HG03175 (cell line): ENCODE results near the gene WDR90.

ENCODE experiments used
- ATAC-seq: cut with Tn5 transposase; IDR thresholded peaks from one replicate; pipeline ENCODE4 v1.9.1; 2021; ENCODE audit warnings: mild to moderate bottlenecking, moderate library complexity; ENCODE audit not compliant: unreplicated experiment

WDR90 gene

DNA sequence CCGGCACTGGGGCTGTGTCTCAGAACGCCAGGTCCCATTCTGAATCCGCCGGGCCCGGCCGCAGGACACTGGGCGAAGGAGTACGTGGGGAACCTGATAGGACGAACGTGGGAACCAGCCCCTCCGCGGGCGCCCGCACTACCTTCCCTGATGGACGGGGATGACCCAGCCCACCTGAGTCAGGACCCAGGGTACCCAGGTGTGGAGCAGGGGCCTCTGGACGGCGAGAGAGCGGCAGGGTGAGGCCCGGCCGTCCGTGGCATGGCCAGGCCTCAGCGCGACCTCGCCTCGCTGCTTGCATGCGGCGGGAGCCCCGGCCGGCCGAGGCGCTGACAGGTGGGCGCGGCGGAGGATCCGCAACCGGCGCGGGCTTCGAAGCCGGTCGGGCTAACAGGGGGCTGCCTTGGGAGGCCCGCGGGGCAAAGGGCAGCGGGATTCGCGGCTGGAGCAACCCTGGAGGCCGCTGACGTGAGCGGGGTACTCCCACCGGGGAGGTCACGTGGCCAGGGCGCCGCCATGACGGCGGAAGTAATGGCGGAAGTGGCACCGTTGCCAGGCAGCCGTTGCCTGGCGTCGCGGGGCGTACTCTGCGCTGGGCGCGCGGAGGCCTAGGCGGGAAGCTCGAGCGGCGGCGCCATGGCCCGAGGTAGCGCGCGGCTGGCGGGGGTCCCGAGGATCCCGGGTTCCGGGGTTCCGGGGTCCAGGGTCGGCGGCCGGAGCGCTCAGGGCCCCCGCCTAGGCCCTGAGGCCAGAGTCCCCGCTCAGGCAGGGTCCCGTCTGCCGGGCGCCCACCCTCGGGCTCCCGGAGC, at the start of gene WDR90:
Gene WDR90, plus strand, starts transcription at position 585 of the 809 bp plus-strand sequence. Its CDS starts 52 bp downstream, at position 637.
- ATAC-seq, result peak; percentile 88

DNA sequence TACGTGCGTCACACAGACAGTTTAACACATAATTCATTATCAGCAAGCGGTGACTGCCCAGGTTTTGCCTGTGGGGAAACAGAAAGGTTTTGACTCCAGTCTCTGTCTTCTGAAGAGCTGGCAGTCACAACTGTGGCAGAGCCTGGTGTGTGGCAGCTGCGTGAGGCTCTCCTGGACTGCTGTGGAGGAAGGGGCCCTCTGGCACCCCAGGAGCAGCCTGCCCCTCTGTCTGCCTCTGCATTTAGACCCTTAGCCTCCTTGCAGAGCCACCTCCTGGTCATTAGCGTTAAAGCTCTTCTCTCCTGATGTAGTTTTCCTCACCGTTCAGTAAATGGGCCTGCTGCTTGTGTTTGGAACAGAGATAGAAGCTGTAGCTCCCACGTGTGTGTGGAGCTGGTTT, 48.4 kb upstream of the WDR90 start:
- no peak for ATAC-seq

DNA sequence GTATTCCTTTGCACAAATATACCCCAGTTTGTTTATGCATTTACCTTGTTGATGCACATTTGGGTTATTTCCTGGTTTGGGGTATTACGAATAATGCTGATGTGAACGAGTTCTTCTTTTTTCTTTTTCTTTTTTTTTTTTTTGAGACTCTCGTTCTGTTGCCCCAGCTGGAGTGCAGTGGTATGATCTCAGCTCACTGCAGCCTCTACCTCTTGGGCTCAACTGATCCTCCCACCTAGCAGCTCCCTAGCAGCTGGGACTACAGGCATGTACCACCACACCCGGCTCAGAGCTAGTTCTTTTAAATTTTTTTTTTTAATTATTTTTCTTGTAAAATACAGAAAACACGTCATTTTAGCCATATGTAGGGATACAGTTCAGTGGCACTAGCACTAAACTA, 45.2 kb upstream of the WDR90 start:
- ATAC-seq, result no peak

DNA sequence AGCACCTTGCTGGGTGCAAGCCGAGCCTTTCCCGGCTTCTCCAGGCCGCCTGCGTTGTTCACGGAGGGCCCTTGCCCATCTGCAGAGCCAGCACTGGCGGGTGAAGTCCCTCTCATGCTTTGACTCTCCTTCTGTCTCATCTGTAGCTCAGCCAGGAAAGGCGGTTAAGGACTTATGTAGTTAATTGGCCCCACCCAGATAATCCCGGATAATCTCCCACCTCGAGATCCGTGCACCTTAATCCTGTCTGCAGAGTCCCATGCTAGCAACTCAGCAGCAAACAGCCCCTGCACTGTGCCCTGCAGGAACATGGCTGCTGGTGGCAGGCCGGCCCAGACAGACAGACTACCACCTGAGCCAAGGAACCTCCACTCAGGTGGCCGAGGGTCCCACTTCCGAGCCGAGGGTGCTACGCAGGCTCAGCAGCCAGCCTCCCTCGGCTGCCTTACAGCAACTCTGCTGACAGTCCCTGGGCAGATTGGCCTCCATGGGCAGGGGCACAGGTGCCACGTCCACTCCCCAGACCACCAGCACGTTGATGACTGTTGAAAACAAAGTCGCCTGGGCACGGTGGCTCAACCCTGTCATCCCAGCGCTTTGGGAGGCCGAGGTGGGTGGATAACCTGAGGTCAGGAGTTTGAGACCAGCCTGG, 42.4 kb upstream of the WDR90 start:
- ATAC-seq, result no peak

DNA sequence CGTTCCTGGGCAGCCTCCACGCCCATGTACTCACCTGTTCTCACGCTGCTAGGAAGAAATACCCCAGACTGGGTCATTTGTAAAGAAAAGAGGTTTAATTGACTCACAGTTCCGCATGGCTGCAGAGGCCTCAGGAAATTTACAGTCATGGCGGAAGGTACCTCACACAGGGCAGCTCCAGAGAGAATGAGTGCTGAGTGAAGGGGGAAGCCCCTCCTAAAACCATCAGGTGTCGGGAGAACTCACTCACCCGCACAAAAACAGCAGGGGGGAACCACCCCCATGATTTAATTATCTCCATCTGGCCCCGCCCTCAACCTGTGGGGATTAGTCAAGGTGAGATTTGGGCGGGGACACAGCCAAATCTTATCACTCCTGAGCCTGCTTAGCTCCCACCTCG, 41.1 kb upstream of the WDR90 start:
- ATAC-seq, result no peak

DNA sequence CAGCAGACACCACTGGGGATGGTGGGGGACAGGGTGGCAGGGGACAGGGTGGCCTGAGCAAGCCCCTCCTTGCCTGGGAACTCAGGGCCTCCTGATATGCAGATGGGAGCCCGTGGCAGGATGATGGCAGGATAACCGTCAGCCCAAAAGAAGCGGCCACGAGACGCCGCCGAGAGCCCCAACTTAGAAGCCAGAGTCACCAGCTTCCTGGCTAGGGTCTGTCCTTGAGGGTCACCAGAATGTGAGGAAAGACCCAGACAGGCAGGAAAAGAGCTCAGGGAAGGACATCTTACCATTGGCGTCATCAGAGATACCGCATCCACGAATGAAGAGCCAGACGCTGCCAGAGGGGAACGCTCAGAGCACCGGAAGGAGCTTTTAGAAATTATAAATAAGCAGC, 39.8 kb upstream of the WDR90 start:
- ATAC-seq, result no peak

DNA sequence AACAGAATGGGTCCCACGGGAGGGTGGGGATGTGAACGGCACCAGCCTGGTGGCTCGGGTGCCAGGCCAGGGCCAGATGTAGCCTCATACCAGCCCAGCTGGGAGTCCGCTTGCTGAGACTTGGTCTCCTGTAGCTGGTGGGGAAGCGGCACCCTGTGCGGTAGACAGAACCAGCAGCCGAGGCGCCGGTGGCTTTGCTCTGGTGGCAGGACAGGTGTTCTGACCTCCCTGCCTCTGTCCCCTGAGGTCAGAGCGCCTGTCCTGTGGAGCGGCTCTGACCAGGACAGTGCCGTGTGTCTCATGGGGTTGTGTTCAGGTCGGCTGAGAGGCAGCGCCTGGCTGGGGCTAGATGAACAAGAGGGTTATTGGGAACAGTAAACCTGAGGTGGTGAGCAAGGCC, 39.2 kb upstream of the WDR90 start:
- ATAC-seq, result no peak

DNA sequence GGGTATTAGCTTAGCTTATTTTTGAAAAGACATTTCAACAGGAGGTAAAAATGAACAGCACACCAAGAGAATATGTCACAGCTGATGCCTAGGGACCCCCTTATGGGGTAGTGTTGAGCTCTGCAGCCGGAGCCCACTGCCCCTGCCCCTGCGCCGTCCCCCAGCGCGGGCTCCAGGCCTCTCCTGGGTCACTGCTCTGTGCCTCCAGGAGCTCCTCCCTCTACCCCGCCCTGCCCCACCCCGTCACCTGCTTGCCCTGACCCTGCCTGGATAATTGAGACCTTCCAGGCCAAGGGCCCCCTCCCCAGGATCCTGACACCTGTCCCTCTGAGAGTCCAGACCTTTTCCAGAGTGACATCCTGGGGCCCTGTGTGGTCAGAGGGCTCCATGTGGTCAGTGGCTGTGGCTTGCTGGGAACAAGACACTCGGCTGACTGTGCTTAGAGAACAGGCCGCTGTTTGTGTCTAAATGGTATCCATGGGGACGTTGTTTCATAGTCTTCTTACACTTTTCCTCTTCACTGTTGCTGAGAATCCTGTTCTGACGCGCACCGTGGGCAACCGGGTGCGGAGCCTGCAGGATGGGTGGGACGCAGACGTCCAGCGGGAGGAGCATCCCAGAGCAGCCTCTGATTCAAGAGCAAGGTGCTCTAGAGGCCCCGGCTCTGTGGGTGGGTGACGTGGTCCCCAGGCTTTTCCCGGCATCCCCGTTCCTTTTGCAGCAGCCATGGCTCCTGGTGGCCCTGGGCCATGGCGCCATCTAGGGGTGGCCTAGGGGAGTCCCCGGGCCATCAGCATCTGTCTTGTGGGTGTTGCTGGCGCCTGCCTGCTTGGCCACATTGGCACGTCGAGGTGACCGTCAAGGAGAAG, 38.4 kb upstream of the WDR90 start:
- no peak for ATAC-seq

DNA sequence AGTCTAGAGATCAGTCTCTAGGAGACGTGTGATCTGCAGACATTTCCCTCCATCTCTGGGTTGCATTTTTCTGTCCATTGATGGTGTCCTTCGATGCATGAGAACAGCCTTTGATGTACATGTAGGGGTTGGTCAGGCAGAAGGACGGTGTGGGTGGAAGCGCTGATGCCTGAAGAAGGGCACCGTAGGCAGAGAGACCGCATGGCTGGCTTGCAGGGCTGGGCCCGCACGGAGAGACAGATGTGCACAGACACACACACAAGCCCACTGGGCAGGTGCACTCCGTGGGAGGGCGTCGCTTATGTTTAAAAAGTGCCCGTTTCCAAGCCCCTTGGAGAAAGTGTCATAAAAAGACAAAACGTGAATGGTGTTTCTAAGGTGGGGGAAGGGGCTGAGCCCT, 34.0 kb upstream of the WDR90 start:
- no peak for ATAC-seq

DNA sequence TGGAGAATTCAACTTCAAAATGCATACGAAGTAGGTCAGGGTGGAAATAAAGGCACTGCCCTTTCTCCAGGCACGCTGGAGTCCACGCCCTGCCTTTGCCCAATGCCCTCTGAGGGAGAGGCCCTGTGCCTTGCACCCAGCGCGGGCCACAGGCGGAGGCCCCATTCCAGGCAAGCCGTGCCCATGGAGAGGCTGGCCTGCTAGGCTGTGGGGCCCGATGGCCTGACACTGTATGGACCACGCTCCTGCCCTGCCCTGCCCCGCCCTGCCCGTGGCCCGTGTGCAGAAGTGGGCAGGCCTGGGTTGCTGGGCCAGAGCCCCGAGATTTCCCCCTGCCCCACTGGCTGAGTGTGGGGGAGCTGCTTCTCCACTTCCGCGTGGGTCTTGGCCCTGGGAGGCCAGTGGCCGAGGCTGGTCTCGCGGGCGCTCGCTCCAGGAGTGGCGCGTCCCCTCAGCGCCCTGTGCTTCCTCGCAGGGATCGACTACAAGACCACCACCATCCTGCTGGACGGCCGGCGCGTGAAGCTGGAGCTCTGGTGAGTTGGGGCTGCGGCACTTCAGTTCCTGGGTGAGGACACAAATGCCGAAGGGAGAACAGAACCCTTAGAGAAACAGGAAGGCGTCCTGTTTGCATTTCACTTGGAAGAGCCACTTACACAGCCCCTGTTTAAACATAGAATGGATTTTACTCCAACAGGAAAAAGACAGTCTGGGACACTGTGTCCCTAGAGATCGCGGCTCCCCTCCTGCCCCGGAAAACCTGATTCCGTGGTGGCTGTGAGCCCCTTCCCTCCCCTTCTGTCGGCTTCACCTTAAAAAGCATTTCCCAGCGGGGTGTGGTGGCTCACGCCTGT, 32.2 kb upstream of the WDR90 start:
- ATAC-seq, result no peak

DNA sequence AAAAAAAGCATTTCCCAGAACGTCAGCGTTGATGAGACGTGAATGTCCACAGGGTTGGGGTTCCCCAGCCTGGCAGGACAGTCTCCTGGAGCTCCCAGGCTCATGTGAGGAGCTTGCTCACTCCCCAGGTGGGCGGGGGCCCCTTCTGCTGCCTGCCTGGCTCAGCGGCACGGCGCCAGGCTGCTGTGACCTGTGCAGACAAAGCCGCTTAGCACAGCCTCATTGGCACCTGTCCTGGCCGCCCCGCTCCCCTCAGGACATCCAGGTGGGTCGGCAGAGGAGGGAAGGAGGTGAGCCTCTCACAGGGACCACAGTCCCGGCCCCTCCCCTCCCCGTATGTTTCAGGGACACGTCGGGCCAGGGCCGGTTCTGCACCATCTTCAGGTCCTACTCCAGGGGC, 31.3 kb upstream of the WDR90 start:
- no peak for ATAC-seq

DNA sequence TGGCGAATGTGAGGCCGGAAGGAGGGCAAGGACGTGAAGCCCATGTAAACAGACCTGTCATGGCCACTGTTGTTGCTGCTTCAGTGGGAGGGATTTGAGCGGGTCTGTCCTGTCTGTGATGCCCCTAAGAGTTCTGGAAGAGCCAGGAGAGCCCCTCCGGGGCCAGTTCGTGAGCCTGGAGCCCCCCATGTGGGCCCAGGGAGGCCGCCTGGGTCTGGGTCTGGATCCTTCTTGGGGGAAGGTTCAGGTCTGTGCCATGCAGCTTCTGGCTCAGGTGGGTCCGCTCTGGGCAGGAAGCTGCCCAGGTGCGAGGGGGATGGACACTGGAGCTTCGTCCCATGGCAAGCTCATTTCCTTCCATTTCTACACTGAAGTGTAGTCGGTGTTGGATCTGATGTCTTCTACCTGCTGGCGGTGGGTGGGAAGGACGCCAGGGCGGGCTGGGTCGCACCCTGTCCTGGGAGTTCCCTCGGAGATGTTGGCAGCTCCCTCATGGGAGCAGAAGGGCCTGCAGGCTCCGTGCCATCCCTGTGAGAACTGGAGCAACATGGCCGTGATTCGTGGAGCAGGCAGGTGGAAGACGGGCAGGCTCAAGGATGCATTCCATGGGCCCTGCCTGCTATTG, 29.6 kb upstream of the WDR90 start:
- ATAC-seq, result no peak

DNA sequence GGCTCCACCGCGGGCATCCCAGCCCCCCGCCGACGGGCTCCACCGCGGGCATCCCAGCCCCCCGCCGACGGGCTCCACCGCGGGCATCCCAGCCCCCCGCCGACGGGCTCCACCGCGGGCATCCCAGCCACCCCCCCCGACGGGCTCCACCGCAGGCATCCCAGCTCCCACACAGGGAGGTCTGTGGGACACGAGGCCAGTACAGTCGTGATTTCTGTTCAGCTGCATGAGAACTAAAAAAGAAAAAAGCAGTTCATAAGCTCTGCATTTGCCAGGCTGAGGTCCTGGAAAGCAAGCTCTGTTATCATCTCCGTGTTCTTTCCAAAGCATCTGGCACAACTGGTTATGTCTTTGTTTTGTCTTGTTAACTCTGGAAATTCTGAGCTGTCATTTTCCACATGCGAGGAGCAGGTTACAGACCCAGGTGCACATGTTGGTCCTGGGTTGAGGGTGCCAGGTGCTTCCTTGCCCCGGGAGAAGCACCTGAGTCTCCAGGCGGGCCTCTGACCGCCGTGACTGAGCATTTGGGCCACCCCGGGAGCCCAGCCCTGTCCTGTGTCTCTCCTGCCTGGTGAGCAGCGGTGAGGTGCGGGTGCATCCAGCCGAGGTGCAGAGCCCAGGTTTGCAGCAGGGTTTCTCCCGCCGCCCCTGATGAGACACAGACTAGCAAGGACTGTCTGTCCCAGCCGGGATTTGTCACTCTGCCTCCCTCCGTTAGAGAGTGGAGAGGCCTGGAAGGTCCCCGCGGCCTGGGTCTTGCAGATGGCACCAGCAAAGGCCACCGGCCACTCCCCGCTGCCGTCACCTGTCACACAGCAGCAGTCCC, 28.3 kb upstream of the WDR90 start:
- no peak for ATAC-seq

DNA sequence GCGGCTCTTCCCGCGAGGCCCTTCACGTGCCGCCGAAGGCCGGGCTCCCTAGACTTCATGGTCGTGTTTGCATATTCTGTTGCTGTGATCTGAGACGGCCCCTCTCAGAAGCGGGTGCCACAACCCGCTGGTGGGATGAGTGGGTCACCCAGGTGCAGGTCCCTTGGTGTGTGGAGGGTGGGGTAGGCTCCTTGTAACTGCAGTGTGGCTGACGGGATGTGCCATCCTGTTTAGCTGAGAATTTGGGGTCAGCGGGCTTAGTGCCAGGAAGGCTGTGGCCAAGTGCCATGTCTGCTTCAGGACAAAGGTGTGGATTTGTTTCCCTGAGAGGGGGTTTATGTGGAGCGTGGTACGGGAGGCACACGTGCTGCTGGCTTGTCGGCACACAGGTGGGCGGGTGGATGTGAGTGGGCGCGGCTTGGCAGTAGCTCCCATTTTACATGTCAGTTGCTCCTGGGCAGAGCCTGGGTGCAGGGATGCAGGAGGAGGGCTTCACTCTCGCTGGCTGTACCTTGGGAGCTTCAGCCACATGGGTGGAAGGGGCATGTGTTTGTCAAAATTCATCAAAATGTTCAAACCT, 27.5 kb upstream of the WDR90 start:
- no peak for ATAC-seq

DNA sequence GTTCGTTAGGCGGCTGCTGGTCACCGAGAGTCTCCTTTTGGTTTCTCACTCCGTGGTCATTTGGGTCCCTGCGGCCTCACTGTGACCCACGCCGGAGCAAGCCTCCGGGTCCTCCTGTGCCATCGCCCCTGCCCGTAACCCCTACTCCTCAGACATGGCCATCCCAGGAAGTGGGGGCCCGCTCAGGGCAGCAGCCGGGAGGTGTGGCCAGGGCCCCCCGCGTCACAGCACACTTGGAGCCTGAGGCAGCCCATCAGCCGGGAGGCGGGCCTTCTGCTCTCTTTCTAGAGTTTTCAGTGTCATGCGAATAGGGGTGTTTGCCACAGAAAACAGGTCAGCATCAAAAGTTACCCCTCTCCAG, 26.3 kb upstream of the WDR90 start:
- ATAC-seq, result no peak

DNA sequence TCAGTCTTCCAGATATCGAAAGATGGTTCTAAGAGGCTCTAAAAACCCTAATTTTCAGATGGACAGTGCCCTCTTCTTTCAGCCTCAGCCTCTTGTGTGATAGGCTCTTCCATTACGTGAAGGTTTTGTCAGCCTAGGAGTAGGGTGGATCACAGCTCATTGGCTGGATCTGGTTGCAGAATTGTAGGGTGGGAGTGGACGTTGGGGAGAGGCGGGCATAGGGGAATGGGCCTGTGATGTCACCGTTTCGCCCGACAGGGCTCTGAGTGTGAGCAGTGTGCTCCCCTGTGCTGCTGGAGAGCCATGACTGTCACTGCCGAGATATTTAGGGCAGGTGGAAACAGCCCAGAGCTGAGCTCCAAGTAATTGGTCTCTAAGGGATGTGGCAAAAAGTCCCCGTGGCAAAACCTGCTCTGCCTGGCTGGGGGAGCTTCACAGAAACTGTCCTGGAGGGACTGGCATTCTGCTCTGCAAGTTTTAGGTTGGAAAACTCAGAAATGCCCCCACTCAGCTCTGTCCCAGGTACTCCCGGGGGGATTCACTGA, 24.6 kb upstream of the WDR90 start:
- no peak for ATAC-seq

DNA sequence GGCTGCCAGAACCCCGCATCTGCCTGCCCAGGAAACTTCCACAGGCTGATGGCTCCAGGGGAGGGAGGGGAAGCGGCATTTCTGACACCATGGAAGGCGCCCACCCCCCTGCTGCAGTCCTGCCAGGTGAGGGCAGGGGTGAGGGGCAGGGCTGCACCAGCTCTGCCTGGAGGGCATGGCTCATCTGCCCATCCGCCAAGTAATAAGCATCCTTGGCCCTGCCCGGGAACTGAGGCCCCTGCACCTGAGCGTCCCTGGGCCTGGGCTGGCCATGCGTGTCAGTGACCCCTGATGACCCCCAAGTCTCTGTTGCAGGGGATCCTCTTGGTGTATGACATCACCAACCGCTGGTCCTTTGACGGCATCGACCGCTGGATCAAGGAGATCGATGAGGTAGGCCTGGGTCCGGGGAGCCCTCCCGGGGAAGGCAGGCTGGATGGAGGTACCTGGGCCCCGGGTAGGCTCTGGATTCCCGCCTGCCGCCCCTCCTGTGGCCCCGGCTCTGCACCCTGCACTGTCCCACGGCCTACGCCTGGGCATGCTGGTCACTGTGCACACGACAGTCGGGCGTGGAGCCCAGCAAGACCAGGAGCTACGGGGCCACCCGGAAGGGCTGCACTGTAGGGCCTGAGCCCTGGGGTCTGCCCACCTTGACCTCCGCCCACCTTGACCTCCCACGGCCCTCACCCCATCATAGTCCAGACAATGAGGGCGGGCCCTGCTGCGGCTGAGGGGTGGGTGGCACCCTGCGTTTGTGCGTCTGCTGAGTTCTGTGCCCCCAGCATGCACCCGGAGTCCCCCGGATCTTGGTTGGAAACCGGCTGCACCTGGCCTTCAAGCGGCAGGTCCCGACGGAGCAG, 23.8 kb upstream of the WDR90 start:
- ATAC-seq, result no peak
